MM.1S (cell line): ENCODE data around the gene PAPLN.

Experiments used
- DNase-seq: peaks from one replicate; pipeline ENCODE4 v3.0.0-alpha.2; 2015
- H2AFZ ChIP-seq: fragments of 300-600 bp; sonication (generic); 2 replicates; pipeline ENCODE4 v1.6.0; 2016; ENCODE audit warnings: antibody characterized with exemption, low read length
- H3F3A ChIP-seq: fragments of 300-600 bp; sonication (generic); 2 replicates; pipeline ENCODE4 v1.6.1; 2016; ENCODE audit warnings: mild to moderate bottlenecking, antibody characterized with exemption, low read length, moderate library complexity, mixed read lengths; ENCODE audit not compliant: insufficient read depth
- H3K27ac ChIP-seq: fragments of 300-600 bp; sonication (generic); 2 replicates; pipeline ENCODE4 v1.5.1; 2016; ENCODE audit warnings: mild to moderate bottlenecking, low read length
- H3K27me3 ChIP-seq: fragments of 300-600 bp; sonication (generic); replicated peaks from 2 replicates; pipeline ENCODE4 v1.6.0; 2016; ENCODE audit warnings: low read length; ENCODE audit not compliant: insufficient read depth
- H3K36me3 ChIP-seq: fragments of 300-600 bp; sonication (generic); replicated peaks from 2 replicates; pipeline ENCODE4 v1.6.1; 2016; ENCODE audit warnings: mild to moderate bottlenecking, low read length, mixed read lengths; ENCODE audit not compliant: insufficient read depth
- H3K4me1 ChIP-seq: fragments of 300-600 bp; sonication (generic); 2 replicates; pipeline ENCODE4 v1.6.1; 2016; ENCODE audit warnings: low read length, mixed read lengths
- H3K4me2 ChIP-seq: fragments of 300-600 bp; sonication (generic); 2 replicates; pipeline ENCODE4 v1.6.0; 2016; ENCODE audit warnings: low read depth, low read length
- H3K4me3 ChIP-seq: fragments of 300-600 bp; sonication (generic); 2 replicates; pipeline ENCODE4 v1.5.1; 2016; ENCODE audit warnings: low read length, mixed read lengths
- H3K79me2 ChIP-seq: fragments of 300-600 bp; sonication (generic); 2 replicates; pipeline ENCODE4 v1.6.1; 2016; ENCODE audit warnings: mixed run types, low read length, mixed read lengths
- H3K9ac ChIP-seq: fragments of 300-600 bp; sonication (generic); 2 replicates; pipeline ENCODE4 v1.6.1; 2016; ENCODE audit warnings: low read length, mixed read lengths
- H3K9me2 ChIP-seq: fragments of 300-600 bp; sonication (generic); replicated peaks from 2 replicates; pipeline ENCODE4 v1.6.1; 2016; ENCODE audit warnings: mild to moderate bottlenecking, low read length, mixed read lengths; ENCODE audit not compliant: insufficient read depth
- H3K9me3 ChIP-seq: fragments of 300-600 bp; sonication (generic); replicated peaks from 2 replicates; pipeline ENCODE4 v1.6.1; 2016; ENCODE audit warnings: mild to moderate bottlenecking, low read length, mixed read lengths; ENCODE audit not compliant: insufficient read depth
- H4K20me1 ChIP-seq: fragments of 300-600 bp; sonication (generic); 2 replicates; pipeline ENCODE4 v1.6.1; 2016; ENCODE audit warnings: mild to moderate bottlenecking, low read length, moderate library complexity, mixed read lengths; ENCODE audit not compliant: insufficient read depth
- EZH2 ChIP-seq: fragments of 300-600 bp; sonication (generic); optimal IDR thresholded peaks from 2 replicates; pipeline ENCODE3; 2017; ENCODE audit warnings: low read depth, mild to moderate bottlenecking, antibody characterized with exemption, low read length, mixed read lengths
- EZH2phosphoT487 ChIP-seq: fragments of 300-600 bp; sonication (generic); IDR thresholded peaks from 2 replicates; pipeline ENCODE4 v1.6.1; 2018; ENCODE audit warnings: antibody characterized with exemption, low read length
- TF ChIP-seq, protein P1 (sequence below): fragments of 300-600 bp; sonication (generic); IDR thresholded peaks from 2 replicates; pipeline ENCODE4 v1.5.1; 2016; ENCODE audit warnings: antibody characterized with exemption, low read length, mixed read lengths

Gene PAPLN

DNA sequence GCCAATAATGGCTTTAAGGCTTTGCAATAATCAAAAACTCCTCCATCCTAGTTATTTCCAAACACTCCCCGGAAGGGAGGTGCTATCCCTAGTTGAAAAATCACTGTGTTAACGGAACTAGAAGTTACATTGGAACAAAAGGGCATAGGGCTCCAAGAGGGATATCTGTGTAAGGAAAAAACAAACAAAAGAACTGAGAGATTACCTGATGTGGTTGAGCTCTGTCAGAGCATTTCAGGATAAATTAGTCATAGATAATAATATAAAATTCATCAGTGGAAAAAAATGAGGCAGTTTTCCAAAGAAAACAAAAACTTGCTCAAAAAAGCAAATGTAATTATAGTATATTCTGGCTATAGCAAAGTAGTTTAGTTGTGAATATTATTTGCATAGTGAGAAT is 27.4 kb upstream of the PAPLN start:
- Histone ChIP-seq H3K9ac (no peak overlapping the region), H3K4me3 (no peak overlapping the region), H3K4me1 (no peaks in the 10 kb centered on the region), H3K79me2 (no peaks in the 10 kb centered on the region), H3K4me2 (no peak overlapping the region), H3K27ac (no peak overlapping the region), H4K20me1 (no peaks in the 10 kb centered on the region), H3K27me3 (no peaks in the 10 kb centered on the region), H3F3A (no peaks in the 10 kb centered on the region), H3K9me3 (no peaks in the 10 kb centered on the region), H2AFZ (no peak overlapping the region), H3K9me2 (no peaks in the 10 kb centered on the region), H3K36me3 (no peaks in the 10 kb centered on the region)
- no peak for DNase-seq
- no peak for TF ChIP-seq EZH2phosphoT487
- no peak for TF ChIP-seq EZH2
- TF ChIP-seq, protein P1, sequence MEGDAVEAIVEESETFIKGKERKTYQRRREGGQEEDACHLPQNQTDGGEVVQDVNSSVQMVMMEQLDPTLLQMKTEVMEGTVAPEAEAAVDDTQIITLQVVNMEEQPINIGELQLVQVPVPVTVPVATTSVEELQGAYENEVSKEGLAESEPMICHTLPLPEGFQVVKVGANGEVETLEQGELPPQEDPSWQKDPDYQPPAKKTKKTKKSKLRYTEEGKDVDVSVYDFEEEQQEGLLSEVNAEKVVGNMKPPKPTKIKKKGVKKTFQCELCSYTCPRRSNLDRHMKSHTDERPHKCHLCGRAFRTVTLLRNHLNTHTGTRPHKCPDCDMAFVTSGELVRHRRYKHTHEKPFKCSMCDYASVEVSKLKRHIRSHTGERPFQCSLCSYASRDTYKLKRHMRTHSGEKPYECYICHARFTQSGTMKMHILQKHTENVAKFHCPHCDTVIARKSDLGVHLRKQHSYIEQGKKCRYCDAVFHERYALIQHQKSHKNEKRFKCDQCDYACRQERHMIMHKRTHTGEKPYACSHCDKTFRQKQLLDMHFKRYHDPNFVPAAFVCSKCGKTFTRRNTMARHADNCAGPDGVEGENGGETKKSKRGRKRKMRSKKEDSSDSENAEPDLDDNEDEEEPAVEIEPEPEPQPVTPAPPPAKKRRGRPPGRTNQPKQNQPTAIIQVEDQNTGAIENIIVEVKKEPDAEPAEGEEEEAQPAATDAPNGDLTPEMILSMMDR, result no peak

DNA sequence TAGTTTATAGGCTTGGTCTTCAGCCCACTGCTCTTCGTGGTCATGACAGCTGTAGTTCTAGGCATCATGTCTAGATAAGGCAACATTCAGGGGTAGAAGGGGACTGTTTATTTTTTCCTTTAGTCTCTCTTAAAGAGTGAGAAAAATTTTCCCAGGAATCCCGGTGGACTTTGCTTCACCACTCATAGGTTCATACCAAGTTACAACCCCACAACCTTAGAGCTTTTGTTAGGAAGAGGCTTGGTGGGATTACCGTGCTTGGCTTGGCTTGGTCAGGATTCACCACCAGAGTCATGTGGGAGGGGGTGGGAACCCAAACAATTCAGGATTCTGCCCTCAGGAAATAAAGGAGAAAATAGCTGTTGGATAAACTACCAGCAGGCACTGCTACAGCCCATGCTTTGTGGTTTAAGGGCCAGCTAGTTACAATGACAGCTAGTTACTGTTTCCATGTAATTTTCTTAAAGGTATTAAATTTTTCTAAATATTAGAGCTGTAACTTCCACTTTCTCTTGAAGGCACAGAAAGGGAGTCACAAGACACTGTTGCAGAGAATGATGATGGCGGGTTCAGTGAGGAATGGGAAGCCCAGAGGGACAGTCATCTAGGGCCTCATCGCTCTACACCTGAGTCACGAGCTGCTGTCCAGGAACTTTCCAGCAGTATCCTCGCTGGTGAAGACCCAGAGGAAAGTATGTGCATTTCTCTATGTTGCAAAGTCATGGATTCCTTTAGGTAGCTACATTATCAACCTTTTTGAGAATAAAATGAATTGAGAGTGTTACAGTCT is 25.9 kb upstream of the PAPLN start:
- H3K9ac ChIP-seq, result no peak overlapping the region
- no peaks in the 10 kb centered on the region for H3K36me3 ChIP-seq
- no peaks in the 10 kb centered on the region for H3K9me3 ChIP-seq
- no peak overlapping the region for H3K4me2 ChIP-seq
- H3K79me2 ChIP-seq, result no peaks in the 10 kb centered on the region
- no peaks in the 10 kb centered on the region for H3K4me1 ChIP-seq
- TF ChIP-seq EZH2 (no peak), EZH2phosphoT487 (no peak)
- TF ChIP-seq, protein P1, result no peak
- no peaks in the 10 kb centered on the region for H3K9me2 ChIP-seq
- H3K27ac ChIP-seq, result no peak overlapping the region
- DNase-seq, result no peak
- H2AFZ ChIP-seq, result no peak overlapping the region
- no peaks in the 10 kb centered on the region for H3F3A ChIP-seq
- no peaks in the 10 kb centered on the region for H3K27me3 ChIP-seq
- no peak overlapping the region for H3K4me3 ChIP-seq
- H4K20me1 ChIP-seq, result no peaks in the 10 kb centered on the region

DNA sequence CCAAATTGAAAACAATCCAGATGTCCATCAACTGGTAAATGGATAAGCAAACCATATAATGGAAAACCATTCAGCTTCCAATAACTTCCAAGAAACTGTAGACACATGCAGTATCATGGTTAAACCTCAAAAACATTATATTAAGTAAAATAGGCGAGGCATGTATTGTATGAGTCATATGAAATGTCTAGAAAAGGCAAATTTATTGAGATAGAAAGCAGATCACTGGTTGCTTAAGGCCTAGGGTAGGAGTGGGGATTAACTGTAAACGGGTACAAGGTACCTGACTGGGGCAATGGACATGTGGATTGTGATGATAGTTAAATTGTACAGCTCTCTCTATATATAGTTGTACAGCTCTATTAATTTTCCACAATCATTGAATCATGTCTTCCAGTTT is 21.3 kb upstream of the PAPLN start:
- TF ChIP-seq, protein P1, result no peak
- TF ChIP-seq EZH2phosphoT487 (no peak), EZH2 (no peak)
- no peak overlapping the region for H3K4me2 ChIP-seq
- no peaks in the 10 kb centered on the region for H3K4me1 ChIP-seq
- H3K9me3 ChIP-seq, result no peaks in the 10 kb centered on the region
- H3K27ac ChIP-seq, result no peak overlapping the region
- H4K20me1 ChIP-seq, result no peaks in the 10 kb centered on the region
- H3F3A ChIP-seq, result no peaks in the 10 kb centered on the region
- H3K9me2 ChIP-seq, result no peaks in the 10 kb centered on the region
- DNase-seq, result no peak
- no peak overlapping the region for H2AFZ ChIP-seq
- no peaks in the 10 kb centered on the region for H3K27me3 ChIP-seq
- H3K79me2 ChIP-seq, result no peaks in the 10 kb centered on the region
- no peak overlapping the region for H3K4me3 ChIP-seq
- no peaks in the 10 kb centered on the region for H3K36me3 ChIP-seq
- H3K9ac ChIP-seq, result no peak overlapping the region
